Measurements from ENCODE around the gene SELENOS. TPM values are rescaled to one million over a fixed set of nuclear protein-coding genes. Genes with fewer than 3 reads are reported as not detected.

SELENOS gene
- total and polyA plus RNA-seq, 9 of the 15 experiments (the other 6 are each of a cell fraction or from before 2014, with no cell fraction given): 24.9 to 57.4 (median 47.9) TPM

GRCh38 chr15:101255615-101256241 lies 21.6 kb downstream of the SELENOS start (continued):
- no peak for TF ChIP-seq ZNF655 (CRISPR knock-in tag; IDR thresholded peaks at IDR 0.05)
- TF ChIP-seq ZNF354B (CRISPR knock-in tag; IDR thresholded peaks at IDR 0.05): no peak
- no peak for TF ChIP-seq NFYB (IDR thresholded peaks at IDR 0.05; ENCODE audit: extremely low read depth, insufficient read length)
- TF ChIP-seq MITF (IDR thresholded peaks at IDR 0.05): peak; percentile 57; the same call in 1 of the 2 replicates

DNA sequence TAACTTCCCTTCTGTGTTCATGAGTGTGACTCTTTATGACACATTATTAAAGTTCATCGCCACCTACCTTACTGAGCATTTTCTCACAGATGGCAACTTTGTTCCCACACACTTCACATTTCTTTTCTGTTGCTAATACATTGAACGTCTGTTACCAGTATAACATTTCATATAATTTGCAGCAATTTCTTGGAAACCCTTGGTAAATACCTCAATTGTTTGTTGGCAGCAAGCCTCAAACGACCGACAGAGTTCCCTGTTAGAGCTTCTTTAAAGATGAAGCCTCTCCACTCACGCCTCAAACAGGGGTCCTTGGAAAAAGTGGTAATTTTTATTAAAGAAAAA lies 22.3 kb downstream of the SELENOS start:
- in situ Hi-C loops (cut with MboI) (loop anchor here (5.0 to 25.0 kb wide), 4 partner anchors 168 to 618 kb away; partner anchors contain the start of gene LRRK1), intact Hi-C loops (cut with micrococcal nuclease) (loop anchor here (1.0 to 10.0 kb wide), 4 partner anchors 118 to 630 kb away; partner anchors contain the start of gene LRRK1)
- Histone ChIP-seq H3K9ac (ENCODE audit: insufficient read depth in 1 of 2, low read depth in 2 of 2, low read length in 2 of 2) (no peak overlapping the region), H3K79me2 (ENCODE audit: control insufficient read depth, insufficient read depth, low read length) (peaks cover 10% of the 10 kb centered on the region), H3K27ac (ENCODE audit: extremely low read depth, low read depth, low read length) (no peak overlapping the region), H3K9me1 (ENCODE audit: control insufficient read depth, insufficient read depth, low read length) (no peaks in the 10 kb centered on the region), H3K36me3 (ENCODE audit: control insufficient read depth, insufficient read depth, low read length) (no peaks in the 10 kb centered on the region), H3K4me3 (no peak overlapping the region), H3K27me3 (ENCODE audit: control insufficient read depth in 2 of 2, insufficient read depth in 2 of 2, low read length in 2 of 2) (no peaks in the 10 kb centered on the region), H3K4me1 (replicated peaks in 1 of 2; ENCODE audit: control insufficient read depth in 2 of 2, insufficient read depth in 2 of 2, low read length in 2 of 2) (peaks cover 22 to 26% of the 10 kb centered on the region in 2 experiments), H4K20me1 (replicated peaks; ENCODE audit: control insufficient read depth, insufficient read depth, low read length) (peaks cover 11% of the 10 kb centered on the region; the same call in 1 of the 2 replicates), H3K9me3 (replicated peaks; ENCODE audit: control insufficient read depth, insufficient read depth, low read depth, low read length) (no peaks in the 10 kb centered on the region), H2AFZ (ENCODE audit: low read depth, low read length) (peak overlapping the region; percentile 11; the same call in 1 of the 2 replicates), H3K4me2 (ENCODE audit: insufficient read depth, low read length) (peak overlapping the region; percentile 23; the same call in 1 of the 2 replicates)
- WGBS (ENCODE audit: insufficient coverage, low coverage, missing lambda C conversion rate): 21% methylated on average over 5 of the region's 5 CpGs
- FAIRE-seq (no peak), ATAC-seq (no peak), DNase-seq (ENCODE audit: extremely low read depth in 1 of 4, low spot score in 3 of 4) (no peak)
- CTCF ChIA-PET (ENCODE audit: low intra/inter-chr PET ratio): interaction anchor here (0.9 to 3.9 kb wide), 2 partner anchors 167 to 240 kb away, joined by 3 to 29 read pairs; no protein-coding TSS in a partner anchor
- POLR2A ChIA-PET: interaction anchor here (1.0 to 2.3 kb wide), 4 partner anchors 10 to 247 kb away, joined by 4 to 16 read pairs (median 5); no protein-coding TSS in a partner anchor
- BruUV-seq (replicated peaks): no TSS peak
- TF ChIP-seq CBX2 (IDR thresholded peaks at IDR 0.05; ENCODE audit: insufficient read depth, low read length, poor library complexity, severe bottlenecking): no peak
- TF ChIP-seq LEF1 (IDR thresholded peaks at IDR 0.05): no peak
- no peak for TF ChIP-seq RBM39 (optimal IDR thresholded peaks at IDR 0.05; ENCODE audit: low read depth, low read length)
- TF ChIP-seq SIRT6 (IDR thresholded peaks at IDR 0.05; ENCODE audit: low read depth, low read length): no peak
- TF ChIP-seq ZNF12 (CRISPR knock-in tag; IDR thresholded peaks at IDR 0.05): no peak
- TF ChIP-seq HNRNPL (IDR thresholded peaks at IDR 0.05; ENCODE audit: low read depth, low read length): no peak
- TF ChIP-seq KDM1A (IDR thresholded peaks at IDR 0.05): no peak
- TF ChIP-seq JUND (IDR thresholded peaks at IDR 0.05; ENCODE audit: borderline replicate concordance, low read depth, low read length): no peak
- TF ChIP-seq JUND (tag; IDR thresholded peaks at IDR 0.05; ENCODE audit: borderline replicate concordance, low read depth, low read length): no peak
- no peak for TF ChIP-seq ATF2 (CRISPR knock-in tag; IDR thresholded peaks at IDR 0.05)
- no peak for TF ChIP-seq ZNF140 (CRISPR knock-in tag; IDR thresholded peaks at IDR 0.05)
- no peak for TF ChIP-seq ZKSCAN3 (CRISPR knock-in tag; IDR thresholded peaks at IDR 0.05)

Measured in K562 (cell line).